Gastroesophageal sphincter (tissue), 3 donors: Measurements from ENCODE around the gene ABTB2.

Experiments used
- POLR2AphosphoS5 ChIP-seq: sonication (generic); formaldehyde crosslinking; IDR thresholded peaks from one replicate; pipeline ENCODE4 v1.6.1; 2017; ENCODE audit warnings: antibody characterized with exemption
- TF ChIP-seq, protein P1 (sequence below), 4 experiments: fragments of 200-600 bp in 2 of 4; fragments of 450-650 bp in 2 of 4; sonication (generic) in 1 of 4; IDR thresholded peaks; one replicate each; pipeline ENCODE4 v1.5.1; 2017 to 2019; ENCODE audit warnings: antibody characterized with exemption in 4 of 4, mild to moderate bottlenecking in 2 of 4, moderate library complexity in 2 of 4

DNA sequence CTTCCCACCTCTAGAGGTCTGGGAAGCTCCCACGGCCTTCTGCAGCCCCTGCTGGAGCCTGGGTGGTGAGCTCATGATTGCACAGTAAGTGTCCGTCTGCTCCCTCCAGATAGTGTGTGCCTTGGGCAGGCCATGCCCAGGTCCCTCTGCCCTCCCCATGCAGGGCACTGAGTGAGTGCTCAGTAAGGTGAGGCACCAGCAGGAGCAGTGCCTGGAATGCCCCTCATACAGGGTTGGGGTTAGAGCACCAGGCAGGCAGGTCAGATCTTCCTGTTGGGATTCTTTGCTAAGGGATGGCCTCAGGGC, 202.1 kb downstream of the ABTB2 start:
- TF ChIP-seq, protein P1, sequence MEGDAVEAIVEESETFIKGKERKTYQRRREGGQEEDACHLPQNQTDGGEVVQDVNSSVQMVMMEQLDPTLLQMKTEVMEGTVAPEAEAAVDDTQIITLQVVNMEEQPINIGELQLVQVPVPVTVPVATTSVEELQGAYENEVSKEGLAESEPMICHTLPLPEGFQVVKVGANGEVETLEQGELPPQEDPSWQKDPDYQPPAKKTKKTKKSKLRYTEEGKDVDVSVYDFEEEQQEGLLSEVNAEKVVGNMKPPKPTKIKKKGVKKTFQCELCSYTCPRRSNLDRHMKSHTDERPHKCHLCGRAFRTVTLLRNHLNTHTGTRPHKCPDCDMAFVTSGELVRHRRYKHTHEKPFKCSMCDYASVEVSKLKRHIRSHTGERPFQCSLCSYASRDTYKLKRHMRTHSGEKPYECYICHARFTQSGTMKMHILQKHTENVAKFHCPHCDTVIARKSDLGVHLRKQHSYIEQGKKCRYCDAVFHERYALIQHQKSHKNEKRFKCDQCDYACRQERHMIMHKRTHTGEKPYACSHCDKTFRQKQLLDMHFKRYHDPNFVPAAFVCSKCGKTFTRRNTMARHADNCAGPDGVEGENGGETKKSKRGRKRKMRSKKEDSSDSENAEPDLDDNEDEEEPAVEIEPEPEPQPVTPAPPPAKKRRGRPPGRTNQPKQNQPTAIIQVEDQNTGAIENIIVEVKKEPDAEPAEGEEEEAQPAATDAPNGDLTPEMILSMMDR (IDR thresholded peaks at IDR 0.05), result no peak
- no peak for TF ChIP-seq POLR2AphosphoS5
